ENCODE results near the gene ARHGDIA.

Gene ARHGDIA

GRCh38 chr17:81906476-81907218 is 35.5 kb upstream of the ARHGDIA start:
- no peak for DNase-seq (ENCODE audit: low read depth in 2 of 2)

GRCh38 chr17:81905993-81906392 is 34.9 kb upstream of the ARHGDIA start:
- no peak for DNase-seq (ENCODE audit: low read depth in 2 of 2)

- DNase-seq (ENCODE audit: low read depth in 2 of 2): no peak
Observed at GRCh38 chr17:81905424-81905875, 34.3 kb upstream of the ARHGDIA start.

GRCh38 chr17:81904600-81905423 is 33.7 kb upstream of the ARHGDIA start:
- DNase-seq (ENCODE audit: low read depth in 2 of 2): no peak

- no peak for DNase-seq (ENCODE audit: low read depth in 2 of 2)
Observed at GRCh38 chr17:81903896-81904599, 32.9 kb upstream of the ARHGDIA start.

- no peak for DNase-seq (ENCODE audit: low read depth in 2 of 2)
Observed at GRCh38 chr17:81903415-81903831, 32.3 kb upstream of the ARHGDIA start.

- DNase-seq (ENCODE audit: low read depth in 2 of 2): no peak
Observed at GRCh38 chr17:81902653-81903414, 31.7 kb upstream of the ARHGDIA start.

GRCh38 chr17:81902023-81902652 is 31.0 kb upstream of the ARHGDIA start, which contains the start of gene NPB:
Gene NPB (plus strand): TSS chr17:81902238. CDS start chr17:81902278, 40 bp downstream.
- no peak for DNase-seq (ENCODE audit: low read depth in 2 of 2)

- DNase-seq (ENCODE audit: low read depth in 2 of 2): no peak
Observed at GRCh38 chr17:81901167-81902022, 30.3 kb upstream of the ARHGDIA start.

GRCh38 chr17:81900181-81900820 is 29.2 kb upstream of the ARHGDIA start:
- DNase-seq (ENCODE audit: low read depth in 2 of 2): no peak

- DNase-seq (ENCODE audit: low read depth in 2 of 2): no peak
Observed at GRCh38 chr17:81899514-81900166, 28.5 kb upstream of the ARHGDIA start.

- DNase-seq (ENCODE audit: low read depth in 2 of 2): no peak
Observed at GRCh38 chr17:81898885-81899284, 27.7 kb upstream of the ARHGDIA start.

- no peak for DNase-seq (ENCODE audit: low read depth in 2 of 2)
Observed at GRCh38 chr17:81898029-81898866, 27.1 kb upstream of the ARHGDIA start.

- DNase-seq (ENCODE audit: low read depth in 2 of 2): no peak
Observed at GRCh38 chr17:81895400-81895799, 24.3 kb upstream of the ARHGDIA start.

GRCh38 chr17:81891303-81891552 is 20.1 kb upstream of the ARHGDIA start:
- no peak for DNase-seq (ENCODE audit: low read depth in 2 of 2)

- DNase-seq (ENCODE audit: low read depth in 2 of 2): no peak
Observed at GRCh38 chr17:81890447-81891302, 19.5 kb upstream of the ARHGDIA start.

- DNase-seq (ENCODE audit: low read depth in 2 of 2): no peak
Observed at GRCh38 chr17:81889602-81890001, 18.5 kb upstream of the ARHGDIA start.

Data from stimulated activated CD8-positive, alpha-beta memory T cell treated with anti-CD3 and anti-CD28 coated beads, Interleukin-2, amount 100 ng/mL, for 1 hour (primary cell).